ENCODE results near the gene SCAI. TPM values are rescaled to one million over a fixed set of nuclear protein-coding genes. Genes with fewer than 3 reads are reported as not detected.

SCAI gene
- total RNA-seq, 1 donor from 2014 or later, result 13.4 TPM

DNA sequence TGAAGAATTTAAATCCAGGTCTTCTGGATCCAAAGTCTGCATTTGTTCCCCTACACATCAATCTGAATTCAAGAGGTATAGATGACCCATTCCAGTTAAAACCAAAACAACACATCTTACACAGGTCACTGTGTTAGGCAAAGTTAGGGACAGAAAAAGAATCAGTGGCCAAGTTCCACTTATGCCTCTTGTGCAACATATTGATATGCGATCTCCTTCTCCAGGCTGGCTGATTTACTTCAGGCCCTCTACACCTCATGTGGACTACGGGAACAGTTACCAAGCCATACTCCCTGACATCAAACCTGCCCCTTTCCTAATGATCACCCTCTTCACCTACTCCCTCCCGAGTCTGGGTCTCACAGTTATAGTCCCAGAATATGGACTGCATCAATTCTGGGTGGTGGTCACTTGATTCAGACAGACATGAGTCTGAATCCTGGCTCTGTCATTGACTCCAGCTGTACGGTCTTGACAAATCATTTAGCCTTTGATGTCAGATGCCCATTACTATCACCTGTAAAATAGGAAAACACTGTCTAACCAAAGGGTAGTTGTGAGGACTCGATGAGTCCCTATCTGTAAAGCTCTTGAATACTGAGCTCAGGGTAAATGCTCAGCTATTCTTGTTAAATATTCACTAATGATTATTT, 228.4 kb downstream of the SCAI start:
- Mint-ChIP-seq H3K4me1 (no peaks in the 10 kb centered on the region), H3K9me3 (no peaks in the 10 kb centered on the region), H3K4me3 (no peak overlapping the region), H3K27me3 (no peaks in the 10 kb centered on the region), H3K36me3 (ENCODE audit: low read depth) (peaks cover 38% of the 10 kb centered on the region), H3K27ac (no peak overlapping the region)
- intact Hi-C loops (cut with micrococcal nuclease), result no loop called here
- no peak for DNase-seq

DNA sequence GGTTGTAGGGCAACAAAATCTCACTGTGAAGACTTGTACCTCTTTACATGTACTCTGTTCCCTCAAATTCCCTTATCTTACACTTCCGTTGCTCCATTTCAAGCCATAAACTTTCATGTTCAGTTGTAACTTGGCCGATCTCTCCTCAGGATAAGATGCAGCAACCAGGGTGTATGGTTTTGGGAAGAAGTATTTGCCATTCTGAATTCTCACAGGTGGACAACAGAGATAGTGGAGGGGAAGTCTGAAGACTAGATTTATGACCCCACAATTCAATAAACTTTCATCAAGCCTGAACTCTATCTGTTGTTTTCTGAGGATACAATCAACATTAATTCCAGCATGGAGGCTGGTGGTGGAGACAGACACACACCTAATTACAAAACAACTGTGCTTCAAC, 229.9 kb downstream of the SCAI start:
- H3K9me3 Mint-ChIP-seq, result no peaks in the 10 kb centered on the region
- intact Hi-C loops (cut with micrococcal nuclease), result no loop called here
- no peak overlapping the region for H3K4me3 Mint-ChIP-seq
- DNase-seq, result no peak
- peaks cover 35% of the 10 kb centered on the region for H3K36me3 Mint-ChIP-seq (ENCODE audit: low read depth)
- no peaks in the 10 kb centered on the region for H3K27me3 Mint-ChIP-seq
- no peak overlapping the region for H3K27ac Mint-ChIP-seq
- no peaks in the 10 kb centered on the region for H3K4me1 Mint-ChIP-seq

- no peaks in the 10 kb centered on the region for H3K9me3 Mint-ChIP-seq
- peaks cover 39% of the 10 kb centered on the region for H3K36me3 Mint-ChIP-seq (ENCODE audit: low read depth)
- H3K27ac Mint-ChIP-seq, result no peak overlapping the region
- intact Hi-C loops (cut with micrococcal nuclease), result no loop called here
- H3K4me1 Mint-ChIP-seq, result no peaks in the 10 kb centered on the region
- H3K27me3 Mint-ChIP-seq, result no peaks in the 10 kb centered on the region
- DNase-seq, result no peak
- no peak overlapping the region for H3K4me3 Mint-ChIP-seq
These were observed 231.6 kb downstream of the SCAI start for GRCh38 chr9:124911766-124912165.

- DNase-seq, result no peak
- no peaks in the 10 kb centered on the region for H3K9me3 Mint-ChIP-seq
- peaks cover 37% of the 10 kb centered on the region for H3K36me3 Mint-ChIP-seq (ENCODE audit: low read depth)
- H3K4me3 Mint-ChIP-seq, result no peak overlapping the region
- intact Hi-C loops (cut with micrococcal nuclease), result no loop called here
- H3K4me1 Mint-ChIP-seq, result no peaks in the 10 kb centered on the region
- no peaks in the 10 kb centered on the region for H3K27me3 Mint-ChIP-seq
- H3K27ac Mint-ChIP-seq, result no peak overlapping the region
These were observed 235.2 kb downstream of the SCAI start for GRCh38 chr9:124908098-124908497.

- Mint-ChIP-seq H3K4me1 (no peaks in the 10 kb centered on the region), H3K27ac (no peak overlapping the region), H3K36me3 (ENCODE audit: low read depth) (peaks cover 36% of the 10 kb centered on the region), H3K4me3 (no peak overlapping the region), H3K27me3 (no peaks in the 10 kb centered on the region), H3K9me3 (no peaks in the 10 kb centered on the region)
- intact Hi-C loops (cut with micrococcal nuclease), result no loop called here
- no peak for DNase-seq
These were observed 236.4 kb downstream of the SCAI start for GRCh38 chr9:124906966-124907365.

GRCh38 chr9:124899845-124900244, 243.5 kb downstream of the SCAI start:
- intact Hi-C loops (cut with micrococcal nuclease), result no loop called here
- H3K4me1 Mint-ChIP-seq, result peaks cover 5% of the 10 kb centered on the region
- no peaks in the 10 kb centered on the region for H3K27me3 Mint-ChIP-seq
- H3K4me3 Mint-ChIP-seq, result no peak overlapping the region
- H3K27ac Mint-ChIP-seq, result no peak overlapping the region
- DNase-seq, result no peak
- H3K36me3 Mint-ChIP-seq (ENCODE audit: low read depth), result peaks cover 43% of the 10 kb centered on the region
- H3K9me3 Mint-ChIP-seq, result no peaks in the 10 kb centered on the region

GRCh38 chr9:124897570-124898460, 245.5 kb downstream of the SCAI start:
- H3K27me3 Mint-ChIP-seq, result no peaks in the 10 kb centered on the region
- peaks cover 9% of the 10 kb centered on the region for H3K4me1 Mint-ChIP-seq
- H3K4me3 Mint-ChIP-seq, result no peak overlapping the region
- no peak for DNase-seq
- no peak overlapping the region for H3K27ac Mint-ChIP-seq
- intact Hi-C loops (cut with micrococcal nuclease), result no loop called here
- peaks cover 49% of the 10 kb centered on the region for H3K36me3 Mint-ChIP-seq (ENCODE audit: low read depth)
- H3K9me3 Mint-ChIP-seq, result no peaks in the 10 kb centered on the region

- Mint-ChIP-seq H3K4me1 (peaks cover 9% of the 10 kb centered on the region), H3K27ac (peak overlapping the region; percentile 5), H3K4me3 (no peak overlapping the region), H3K36me3 (ENCODE audit: low read depth) (peaks cover 53% of the 10 kb centered on the region), H3K27me3 (no peaks in the 10 kb centered on the region), H3K9me3 (no peaks in the 10 kb centered on the region)
- intact Hi-C loops (cut with micrococcal nuclease), result loop anchor here (1.0 to 2.0 kb wide), 3 partner anchors 24 to 120 kb away; partner anchors contain the start of gene WDR38
- DNase-seq, result peak; percentile 82
These were observed 248.6 kb downstream of the SCAI start for GRCh38 chr9:124894741-124895170.

- no peak overlapping the region for H3K4me3 Mint-ChIP-seq
- H3K27me3 Mint-ChIP-seq, result no peaks in the 10 kb centered on the region
- no peaks in the 10 kb centered on the region for H3K9me3 Mint-ChIP-seq
- intact Hi-C loops (cut with micrococcal nuclease), result loop anchor here (1.0 to 2.0 kb wide), 3 partner anchors 23 to 120 kb away; partner anchors contain the start of gene WDR38
- H3K27ac Mint-ChIP-seq, result no peak overlapping the region
- peaks cover 9% of the 10 kb centered on the region for H3K4me1 Mint-ChIP-seq
- DNase-seq, result no peak
- peaks cover 53% of the 10 kb centered on the region for H3K36me3 Mint-ChIP-seq (ENCODE audit: low read depth)
These were observed 249.1 kb downstream of the SCAI start for GRCh38 chr9:124894035-124894740.

Other genes with a start within 250 kb of the SCAI start
- 17.3 and 19.3 TPM in 2 replicates for gene GOLGA1, start 202.4 kb downstream of the SCAI start, total RNA-seq
- gene PPP6C, start 46.3 kb upstream of the SCAI start, total RNA-seq, result 48.1 and 52.5 TPM in 2 replicates
- 36.6 and 37.7 TPM in 2 replicates for gene RABEPK, start 57.0 kb upstream of the SCAI start, total RNA-seq
- 260 and 271 TPM in 2 replicates for gene HSPA5, start 97.8 kb upstream of the SCAI start, total RNA-seq
- gene GAPVD1, start 118.3 kb upstream of the SCAI start, total RNA-seq, result 50.3 and 56.6 TPM in 2 replicates

Measured in activated CD4-positive, alpha-beta T cell treated with anti-CD3 and anti-CD28 coated beads, Interleukin-2, amount 10 ng/mL, durations not matched to agents 24 days and 14 days (primary cell).